GM12873 (cell line): Measurements from ENCODE around the gene CHMP4B.

Experiments used
- CTCF ChIP-seq: IDR thresholded peaks from 2 replicates; pipeline ENCODE4 v1.5.1; 2012; ENCODE audit warnings: low read depth, mild to moderate bottlenecking, moderate library complexity, low read length, control low read depth; ENCODE audit not compliant: insufficient read depth; ENCODE audit errors: missing control alignments

The CHMP4B gene

GRCh38 chr20:33866398-33867100, 55.4 kb downstream of the CHMP4B start:
- TF ChIP-seq CTCF = no peak

- TF ChIP-seq CTCF = no peak
Observed at GRCh38 chr20:33868042-33868441, 56.9 kb downstream of the CHMP4B start.

- TF ChIP-seq CTCF = no peak
Observed at GRCh38 chr20:33868595-33868994, 57.4 kb downstream of the CHMP4B start.

GRCh38 chr20:33869283-33869682, 58.1 kb downstream of the CHMP4B start:
- no peak for TF ChIP-seq CTCF

- TF ChIP-seq CTCF = no peak
Observed at GRCh38 chr20:33871362-33871761, 60.2 kb downstream of the CHMP4B start.

- no peak for TF ChIP-seq CTCF
Observed at GRCh38 chr20:33874129-33874528, 63.0 kb downstream of the CHMP4B start.

- no peak for TF ChIP-seq CTCF
Observed at GRCh38 chr20:33875055-33875454, 63.9 kb downstream of the CHMP4B start.
